ENCODE results near the gene PARG.
"Not testable (repeated sequence)": the region's sequence is repeated elsewhere in the genome, so short reads cannot be mapped to it uniquely, and the experiment has no call there.

The PARG gene

DNA sequence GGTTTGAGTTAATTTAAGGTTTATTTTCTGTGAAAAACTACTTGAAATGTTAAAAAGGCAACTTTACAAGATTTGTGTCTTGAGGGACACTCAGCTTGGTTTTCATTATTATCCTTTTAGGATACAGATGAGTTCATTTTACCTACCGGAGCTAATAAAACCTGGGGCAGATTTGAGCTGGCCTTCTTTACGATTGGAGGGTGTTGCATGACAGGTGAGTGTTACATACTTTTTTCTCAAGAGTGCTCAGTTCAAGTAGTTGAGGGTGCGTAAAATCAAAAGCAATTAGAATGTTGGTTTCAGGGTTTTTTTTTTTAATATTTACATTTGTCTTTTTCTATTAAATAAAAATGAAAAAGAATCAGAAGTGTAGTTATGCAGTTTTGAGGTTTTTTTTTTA, 10.2 kb upstream of the PARG start:
- H3K9ac ChIP-seq (ENCODE audit: low read length); H3K9me3 ChIP-seq (ENCODE audit: insufficient read depth, low read depth, low read length); H3K79me1 ChIP-seq (ENCODE audit: low read length); H3K4me1 ChIP-seq (ENCODE audit: control insufficient read depth in 1 of 2, insufficient read depth in 2 of 2, low read length in 2 of 2); H2BK120ac ChIP-seq (ENCODE audit: insufficient read depth, low read length, poor library complexity); H3K27me3 ChIP-seq (ENCODE audit: insufficient read depth, low read length); H4K8ac ChIP-seq (ENCODE audit: low read depth, low read length); H3K14ac ChIP-seq (ENCODE audit: low read length); H3K18ac ChIP-seq (ENCODE audit: low read length); H3K79me2 ChIP-seq (ENCODE audit: control insufficient read depth, insufficient read depth, low read length, poor library complexity); H3K36me3 ChIP-seq (ENCODE audit: control insufficient read depth in 1 of 2, insufficient read depth in 2 of 2, low read length in 2 of 2); H2BK12ac ChIP-seq (ENCODE audit: low read length); H4K12ac ChIP-seq (ENCODE audit: low read depth, low read length); H2BK5ac ChIP-seq (ENCODE audit: low read depth, low read length, poor library complexity); H3K4me2 ChIP-seq (ENCODE audit: low read length); DNase-seq; H4K91ac ChIP-seq (ENCODE audit: low read depth, low read length); H2AK5ac ChIP-seq (ENCODE audit: low read length); H3K4ac ChIP-seq (ENCODE audit: low read depth, low read length); H3K23ac ChIP-seq (ENCODE audit: low read length); H3K4me3 ChIP-seq (ENCODE audit: low read depth, low read length); H2AFZ ChIP-seq (ENCODE audit: insufficient read depth, low read length, poor library complexity); H3K27ac ChIP-seq (ENCODE audit: low read depth, low read length): not testable (repeated sequence)
- no CpG with 5 or more reads among the region's 3 CpGs for WGBS (ENCODE audit: extremely low coverage, insufficient coverage, insufficient read length)

DNA sequence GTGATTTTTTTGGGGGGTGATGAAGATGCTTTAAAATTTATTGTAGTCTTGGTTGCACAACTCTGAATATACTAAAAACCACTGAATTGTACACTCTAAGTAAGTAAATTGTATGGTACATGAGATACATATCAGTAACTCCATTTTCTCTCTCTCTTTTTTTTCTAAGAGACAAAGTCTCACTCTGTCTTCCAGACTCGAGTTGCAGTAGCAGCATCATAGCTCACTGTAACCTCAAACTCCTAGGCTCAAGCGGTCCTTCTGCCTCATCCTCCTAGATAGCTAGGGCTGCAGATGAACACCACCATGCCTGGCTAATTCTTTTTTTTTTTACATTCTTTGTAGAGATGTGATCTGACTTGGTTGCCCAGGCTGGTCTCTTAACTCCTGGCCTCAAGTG, 6.9 kb upstream of the PARG start:
- H3K9ac ChIP-seq (ENCODE audit: low read length); H4K8ac ChIP-seq (ENCODE audit: low read depth, low read length); H3K18ac ChIP-seq (ENCODE audit: low read length); H3K4me3 ChIP-seq (ENCODE audit: low read depth, low read length); H2AK5ac ChIP-seq (ENCODE audit: low read length); H3K4me2 ChIP-seq (ENCODE audit: low read length); H3K23ac ChIP-seq (ENCODE audit: low read length); H2BK120ac ChIP-seq (ENCODE audit: insufficient read depth, low read length, poor library complexity); H3K4me1 ChIP-seq (ENCODE audit: control insufficient read depth in 1 of 2, insufficient read depth in 2 of 2, low read length in 2 of 2); H2BK5ac ChIP-seq (ENCODE audit: low read depth, low read length, poor library complexity); H4K91ac ChIP-seq (ENCODE audit: low read depth, low read length); H3K79me2 ChIP-seq (ENCODE audit: control insufficient read depth, insufficient read depth, low read length, poor library complexity); H2AFZ ChIP-seq (ENCODE audit: insufficient read depth, low read length, poor library complexity); H2BK12ac ChIP-seq (ENCODE audit: low read length); H3K9me3 ChIP-seq (ENCODE audit: insufficient read depth, low read depth, low read length); H4K12ac ChIP-seq (ENCODE audit: low read depth, low read length); H3K36me3 ChIP-seq (ENCODE audit: control insufficient read depth in 1 of 2, insufficient read depth in 2 of 2, low read length in 2 of 2); H3K27ac ChIP-seq (ENCODE audit: low read depth, low read length); H3K4ac ChIP-seq (ENCODE audit: low read depth, low read length); DNase-seq; H3K27me3 ChIP-seq (ENCODE audit: insufficient read depth, low read length); H3K14ac ChIP-seq (ENCODE audit: low read length); H3K79me1 ChIP-seq (ENCODE audit: low read length): not testable (repeated sequence)
- WGBS (ENCODE audit: extremely low coverage, insufficient coverage, insufficient read length), result no CpG with 5 or more reads among the region's 2 CpGs

DNA sequence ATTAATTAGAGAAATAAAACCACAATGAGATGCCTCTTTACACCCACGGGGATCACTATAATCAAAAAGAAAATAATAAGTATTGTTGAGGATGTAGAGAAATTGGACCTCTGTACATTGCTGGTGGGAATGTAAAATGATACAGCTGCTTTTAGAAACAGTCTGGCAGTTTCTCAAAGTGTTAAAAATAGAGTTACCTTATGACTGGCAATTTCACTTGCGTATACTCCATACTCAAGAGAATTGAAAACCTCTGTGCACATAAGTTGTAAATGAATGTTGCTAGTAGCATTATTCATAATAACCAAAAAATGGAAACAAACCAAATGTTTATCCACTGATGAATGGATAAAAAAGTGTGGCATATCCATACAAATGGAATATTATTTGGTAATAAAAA, 6.3 kb upstream of the PARG start:
- H3K23ac ChIP-seq (ENCODE audit: low read length); H2BK120ac ChIP-seq (ENCODE audit: insufficient read depth, low read length, poor library complexity): not testable (repeated sequence)

DNA sequence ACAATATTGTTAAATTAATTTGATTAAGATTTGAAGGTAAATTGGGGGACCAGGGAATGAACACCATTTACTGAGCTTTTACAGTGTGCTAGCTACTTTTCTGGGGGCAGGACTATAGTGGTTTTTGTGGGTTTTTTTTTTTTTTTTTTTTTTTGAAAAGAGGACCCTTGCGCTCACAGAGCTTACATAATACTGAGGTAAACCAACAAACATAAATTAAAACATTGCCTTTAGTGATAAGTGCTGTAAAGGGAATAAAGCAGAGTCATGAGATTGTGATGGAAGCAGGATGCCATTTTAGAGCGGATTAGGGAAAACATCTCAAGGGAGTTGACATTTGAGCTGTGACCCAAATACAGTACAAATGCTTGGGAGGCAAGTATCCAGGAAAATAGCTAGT, 1.8 kb upstream of the PARG start:
- not testable (repeated sequence) for H3K36me3 ChIP-seq (ENCODE audit: control insufficient read depth in 1 of 2, insufficient read depth in 2 of 2, low read length in 2 of 2); H3K27ac ChIP-seq (ENCODE audit: low read depth, low read length); H3K9ac ChIP-seq (ENCODE audit: low read length); H3K4me1 ChIP-seq (ENCODE audit: control insufficient read depth in 1 of 2, insufficient read depth in 2 of 2, low read length in 2 of 2); H3K23ac ChIP-seq (ENCODE audit: low read length); H2BK12ac ChIP-seq (ENCODE audit: low read length); H4K12ac ChIP-seq (ENCODE audit: low read depth, low read length); H3K18ac ChIP-seq (ENCODE audit: low read length); H2AFZ ChIP-seq (ENCODE audit: insufficient read depth, low read length, poor library complexity); H2BK120ac ChIP-seq (ENCODE audit: insufficient read depth, low read length, poor library complexity); H3K4me3 ChIP-seq (ENCODE audit: low read depth, low read length); H3K4ac ChIP-seq (ENCODE audit: low read depth, low read length); H4K8ac ChIP-seq (ENCODE audit: low read depth, low read length); H3K9me3 ChIP-seq (ENCODE audit: insufficient read depth, low read depth, low read length); H3K79me1 ChIP-seq (ENCODE audit: low read length); H3K27me3 ChIP-seq (ENCODE audit: insufficient read depth, low read length); H3K14ac ChIP-seq (ENCODE audit: low read length); DNase-seq; H2BK5ac ChIP-seq (ENCODE audit: low read depth, low read length, poor library complexity); H4K91ac ChIP-seq (ENCODE audit: low read depth, low read length); H3K4me2 ChIP-seq (ENCODE audit: low read length); H3K79me2 ChIP-seq (ENCODE audit: control insufficient read depth, insufficient read depth, low read length, poor library complexity); H2AK5ac ChIP-seq (ENCODE audit: low read length)
- no CpG with 5 or more reads among the region's 2 CpGs for WGBS (ENCODE audit: extremely low coverage, insufficient coverage, insufficient read length)

More for the DNA sequence above, 6.3 kb upstream of the PARG start:
- not testable (repeated sequence) for H3K4me2 ChIP-seq (ENCODE audit: low read length); H3K4me1 ChIP-seq (ENCODE audit: control insufficient read depth in 1 of 2, insufficient read depth in 2 of 2, low read length in 2 of 2); H2BK5ac ChIP-seq (ENCODE audit: low read depth, low read length, poor library complexity); H3K18ac ChIP-seq (ENCODE audit: low read length); H3K79me1 ChIP-seq (ENCODE audit: low read length); H3K4me3 ChIP-seq (ENCODE audit: low read depth, low read length); H2AFZ ChIP-seq (ENCODE audit: insufficient read depth, low read length, poor library complexity); H3K14ac ChIP-seq (ENCODE audit: low read length); H3K27ac ChIP-seq (ENCODE audit: low read depth, low read length); H4K91ac ChIP-seq (ENCODE audit: low read depth, low read length); H3K79me2 ChIP-seq (ENCODE audit: control insufficient read depth, insufficient read depth, low read length, poor library complexity); H3K9ac ChIP-seq (ENCODE audit: low read length); H3K36me3 ChIP-seq (ENCODE audit: control insufficient read depth in 1 of 2, insufficient read depth in 2 of 2, low read length in 2 of 2); H2BK12ac ChIP-seq (ENCODE audit: low read length); H3K9me3 ChIP-seq (ENCODE audit: insufficient read depth, low read depth, low read length); DNase-seq; H2AK5ac ChIP-seq (ENCODE audit: low read length); H4K12ac ChIP-seq (ENCODE audit: low read depth, low read length); H3K27me3 ChIP-seq (ENCODE audit: insufficient read depth, low read length); H3K4ac ChIP-seq (ENCODE audit: low read depth, low read length); H4K8ac ChIP-seq (ENCODE audit: low read depth, low read length)
- WGBS (ENCODE audit: extremely low coverage, insufficient coverage, insufficient read length), result no CpG with 5 or more reads among the region's 2 CpGs

Data from trophoblast cell (in vitro differentiated cells and primary cell).